GM12878 (cell line): ENCODE measurements around the gene AGRN. TPM values are rescaled to one million over a fixed set of nuclear protein-coding genes. Genes with fewer than 3 reads are reported as not detected.

Source experiments
- ATAC-seq: fragments of 200-7000 bp; cut with Tn5 transposase; 3 replicates; pipeline ENCODE4 v1.9.1; 2020; ENCODE audit warnings: mild to moderate bottlenecking, moderate library complexity
- BruUV-seq: library from RNA; stranded (reverse); fragments of 400-500 nt; replicated peaks from 2 replicates; lab custom pipeline; 2021; lab: Mats Ljungman, UMichigan
- CTCF ChIA-PET: fragments of 300-600 bp; sonication (Branson Sonifier 250); formaldehyde crosslinking; extraction: SDS; loops from one replicate; lab custom pipeline; 2021; ENCODE audit warnings: inconsistent platforms; lab: Yijun Ruan, JAX
- POLR2A ChIA-PET: fragments of 350-600 bp; formaldehyde crosslinking; extraction: SDS; loops from one replicate; lab custom pipeline; 2021; ENCODE audit warnings: inconsistent platforms; lab: Charles Lee
- RAD21 ChIA-PET: fragments of 300-600 bp; sonication (Branson Sonifier 250); formaldehyde crosslinking; loops from one replicate; lab custom pipeline; 2023; ENCODE audit warnings: antibody characterized with exemption; ENCODE audit not compliant: unreplicated experiment; lab: Charles Lee
- SMC1A ChIA-PET: fragments of 300-600 bp; sonication (Branson Sonifier 250); formaldehyde crosslinking; loops from one replicate; lab custom pipeline; 2023; ENCODE audit not compliant: unreplicated experiment, uncharacterized antibody; lab: Charles Lee
- DNase-seq: peaks from one replicate; pipeline ENCODE4 v3.0.0-alpha.2; 2011; ENCODE audit warnings: low read depth, low spot score
- FAIRE-seq: peaks from 3 replicates; lab custom pipeline; 2011; peaks lifted over from hg19 to GRCh38; lab: Jason Lieb, UNC
- H2AFZ ChIP-seq: 2 replicates; pipeline ENCODE4 v1.6.0; 2011; ENCODE audit warnings: low read depth, low read length, control low read depth; ENCODE audit not compliant: control insufficient read depth
- H3K27ac ChIP-seq: 2 replicates; pipeline ENCODE4 v1.5.1; 2011; ENCODE audit warnings: control low read depth; ENCODE audit not compliant: control insufficient read depth, insufficient read depth
- H3K27me3 ChIP-seq, 2 experiments: replicated peaks in 1 of 2; 2 replicates each; pipeline versions ENCODE4 v1.6.0 to v1.6.1; 2011; ENCODE audit warnings: low read length in 1 of 2; ENCODE audit not compliant: control insufficient read depth in 2 of 2, insufficient read depth in 2 of 2
- H3K36me3 ChIP-seq, 2 experiments: 2 replicates each; pipeline ENCODE4 v1.5.1; 2011; ENCODE audit warnings: low read length in 1 of 2; ENCODE audit not compliant: control insufficient read depth in 2 of 2, insufficient read depth in 2 of 2
- H3K4me1 ChIP-seq: 2 replicates; pipeline ENCODE4 v1.6.1; 2011; ENCODE audit warnings: mild to moderate bottlenecking, low read length, moderate library complexity, mixed read lengths; ENCODE audit not compliant: control insufficient read depth, insufficient read depth
- H3K4me2 ChIP-seq: 2 replicates; pipeline ENCODE4 v1.6.0; 2011; ENCODE audit warnings: control low read depth; ENCODE audit not compliant: control insufficient read depth, insufficient read depth
- H3K4me3 ChIP-seq: fragments of 200-600 bp; sonication (generic); 2 replicates; pipeline ENCODE4 v1.5.1; 2016
- H3K79me2 ChIP-seq: 2 replicates; pipeline ENCODE4 v1.6.0; 2011; ENCODE audit warnings: low read length; ENCODE audit not compliant: control insufficient read depth, insufficient read depth
- H3K9ac ChIP-seq: 2 replicates; pipeline ENCODE4 v1.8.0; 2011; ENCODE audit warnings: low read length, control low read depth, mixed read lengths; ENCODE audit not compliant: control insufficient read depth, insufficient read depth
- H3K9me3 ChIP-seq: replicated peaks from 3 replicates; pipeline ENCODE4 v1.5.1; 2011; ENCODE audit warnings: mild to moderate bottlenecking, low read length; ENCODE audit not compliant: control insufficient read depth, insufficient read depth
- H4K20me1 ChIP-seq: 2 replicates; pipeline ENCODE4 v1.6.0; 2011; ENCODE audit not compliant: control insufficient read depth, insufficient read depth
- BMI1 ChIP-seq: fragments of 450-650 bp; IDR thresholded peaks from 2 replicates; pipeline ENCODE4 v1.6.1; 2016; ENCODE audit warnings: mild to moderate bottlenecking, moderate library complexity, borderline replicate concordance
- BRCA1 ChIP-seq: IDR thresholded peaks from 2 replicates; pipeline ENCODE4 v1.6.1; 2011; ENCODE audit warnings: low read depth, low read length, improper control_type of control experiment
- HDGF ChIP-seq: fragments of 450-650 bp; IDR thresholded peaks from 2 replicates; pipeline ENCODE4 v1.6.1; 2016; ENCODE audit warnings: antibody characterized with exemption
- IRF4 ChIP-seq: IDR thresholded peaks from 2 replicates; pipeline ENCODE4 v1.6.1; 2011; ENCODE audit warnings: low read depth, low read length
- NFYA ChIP-seq: IDR thresholded peaks from 2 replicates; pipeline ENCODE4 v1.6.1; 2011; ENCODE audit warnings: low read depth, mild to moderate bottlenecking, low read length, improper control_type of control experiment, borderline replicate concordance
- REST ChIP-seq: IDR thresholded peaks from 2 replicates; pipeline ENCODE4 v1.6.1; 2012; ENCODE audit warnings: mild to moderate bottlenecking, low read depth, low read length
- ZBTB11 ChIP-seq: fragments of 450-650 bp; formaldehyde crosslinking; IDR thresholded peaks from 2 replicates; pipeline ENCODE4 v1.5.0; 2022; ENCODE audit warnings: mild to moderate bottlenecking, missing genetic modification characterization
- ZZZ3 ChIP-seq: IDR thresholded peaks from 2 replicates; pipeline ENCODE4 v1.6.1; 2011; ENCODE audit warnings: low read depth; ENCODE audit not compliant: control insufficient read depth, insufficient read length
- WGBS: methylation state at CpG from one replicate; pipeline ENCODE4 v1.1.6; 2016; ENCODE audit warnings: low lambda C conversion rate; ENCODE audit not compliant: insufficient replicate concordance, insufficient coverage; ENCODE audit errors: missing lambda C conversion rate; 5-methylcytosine and 5-hydroxymethylcytosine counted together
- in situ Hi-C: fragments of 300-500 bp; cut with MboI; formaldehyde crosslinking; loops from 9 replicates; pipeline ENCODE4 v1.14.3; 2018; ENCODE audit warnings: mixed read lengths
- intact Hi-C: fragments of 100-400 bp; cut with micrococcal nuclease; formaldehyde crosslinking; loops from one replicate; pipeline ENCODE4 v1.14.2; 2022; ENCODE audit not compliant: unreplicated experiment
- polyA plus RNA-seq, 11 experiments: library from polyadenylated mRNA; depleted of rRNA in 4 of 11; unstranded in 6 of 11; stranded (reverse) in 5 of 11; fragments of >200 nt; fragmentation: Nextera tagmentation in 4 of 11; fragmentation: Illumina TruSeq in 1 of 11; extraction: Ambion mirVana in 4 of 11; extraction: Trizol in 1 of 11; gene quantifications; 1 replicate in 1 of 11; 2 replicates in 10 of 11; pipeline versions ENCODE4 v1.2.1 to v1.2.3, GENCODE V29; 2011 to 2016; ENCODE audit warnings: inconsistent platforms in 2 of 11, missing spikeins in 2 of 11, low read depth in 1 of 11
- total RNA-seq, 4 experiments: library from RNA; depleted of rRNA in 3 of 4; stranded (reverse); fragments of >200 nt in 3 of 4; fragmentation: Illumina TruSeq in 1 of 4; extraction: Trizol in 1 of 4; gene quantifications; 2 replicates each; pipeline versions ENCODE4 v1.2.1 to v1.2.3, GENCODE V29; 2013 to 2021
- TF ChIP-seq, protein P1 (sequence below): fragments of 450-650 bp; formaldehyde crosslinking; IDR thresholded peaks from 2 replicates; pipeline ENCODE4 v1.4.0; 2022; ENCODE audit warnings: mild to moderate bottlenecking, moderate library complexity

AGRN gene
- total and polyA plus RNA-seq, 10 of the 15 experiments (the other 5 are each of a cell fraction or from before 2014, with no cell fraction given): 0.02 to 41.8 (median 4.1) TPM

DNA sequence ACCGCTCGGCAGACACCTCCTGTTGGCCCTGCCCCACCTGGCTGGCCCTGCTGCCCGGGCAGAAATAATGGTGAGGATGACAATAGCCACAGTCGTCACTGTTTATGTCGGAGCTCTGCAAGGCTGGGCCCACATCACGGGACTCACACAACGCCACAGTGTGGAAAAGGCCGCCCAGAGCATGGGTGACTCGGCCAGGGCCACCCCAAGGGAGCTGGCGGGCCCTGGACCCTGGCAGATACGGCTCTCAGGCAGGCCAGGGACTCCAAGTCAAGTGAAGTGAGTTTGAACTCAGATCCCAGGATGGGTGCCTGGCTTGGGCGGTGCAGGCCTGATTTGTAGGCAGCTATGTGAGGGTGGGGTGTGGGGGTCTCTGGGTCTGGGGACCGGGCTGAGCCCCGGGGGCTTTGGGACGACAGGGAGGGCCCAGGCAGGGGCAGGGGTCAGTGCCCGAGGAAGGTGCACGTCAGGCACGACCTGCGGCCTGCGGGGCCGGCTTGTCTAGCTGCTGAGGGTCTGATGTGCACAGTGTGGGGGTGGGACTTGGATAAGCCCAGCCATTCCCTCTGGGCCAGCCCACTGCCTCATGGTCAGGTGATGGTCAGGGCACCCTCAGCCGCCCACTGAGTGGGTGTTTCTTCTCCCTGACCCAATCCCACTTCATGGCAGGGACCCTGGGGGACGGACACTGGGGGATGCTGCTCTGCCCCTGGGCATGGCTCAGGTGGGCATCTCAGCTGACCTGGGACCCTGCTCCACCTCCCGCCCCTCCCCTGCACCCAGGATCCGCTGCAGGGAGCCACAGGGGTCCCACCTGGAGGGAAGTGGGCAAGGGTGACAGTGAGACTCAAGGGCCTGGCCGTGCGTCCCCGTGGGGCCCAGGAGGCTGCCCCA lies 53.2 kb downstream of the AGRN start:
- H3K9ac ChIP-seq: no peak overlapping the region
- in situ Hi-C loops: no loop called here
- BruUV-seq: no TSS peak
- TF ChIP-seq BRCA1: no peak
- TF ChIP-seq ZBTB11: no peak
- TF ChIP-seq BMI1: no peak
- no peak for TF ChIP-seq IRF4
- TF ChIP-seq ZZZ3: no peak
- no peak for TF ChIP-seq REST
- TF ChIP-seq, protein P1, sequence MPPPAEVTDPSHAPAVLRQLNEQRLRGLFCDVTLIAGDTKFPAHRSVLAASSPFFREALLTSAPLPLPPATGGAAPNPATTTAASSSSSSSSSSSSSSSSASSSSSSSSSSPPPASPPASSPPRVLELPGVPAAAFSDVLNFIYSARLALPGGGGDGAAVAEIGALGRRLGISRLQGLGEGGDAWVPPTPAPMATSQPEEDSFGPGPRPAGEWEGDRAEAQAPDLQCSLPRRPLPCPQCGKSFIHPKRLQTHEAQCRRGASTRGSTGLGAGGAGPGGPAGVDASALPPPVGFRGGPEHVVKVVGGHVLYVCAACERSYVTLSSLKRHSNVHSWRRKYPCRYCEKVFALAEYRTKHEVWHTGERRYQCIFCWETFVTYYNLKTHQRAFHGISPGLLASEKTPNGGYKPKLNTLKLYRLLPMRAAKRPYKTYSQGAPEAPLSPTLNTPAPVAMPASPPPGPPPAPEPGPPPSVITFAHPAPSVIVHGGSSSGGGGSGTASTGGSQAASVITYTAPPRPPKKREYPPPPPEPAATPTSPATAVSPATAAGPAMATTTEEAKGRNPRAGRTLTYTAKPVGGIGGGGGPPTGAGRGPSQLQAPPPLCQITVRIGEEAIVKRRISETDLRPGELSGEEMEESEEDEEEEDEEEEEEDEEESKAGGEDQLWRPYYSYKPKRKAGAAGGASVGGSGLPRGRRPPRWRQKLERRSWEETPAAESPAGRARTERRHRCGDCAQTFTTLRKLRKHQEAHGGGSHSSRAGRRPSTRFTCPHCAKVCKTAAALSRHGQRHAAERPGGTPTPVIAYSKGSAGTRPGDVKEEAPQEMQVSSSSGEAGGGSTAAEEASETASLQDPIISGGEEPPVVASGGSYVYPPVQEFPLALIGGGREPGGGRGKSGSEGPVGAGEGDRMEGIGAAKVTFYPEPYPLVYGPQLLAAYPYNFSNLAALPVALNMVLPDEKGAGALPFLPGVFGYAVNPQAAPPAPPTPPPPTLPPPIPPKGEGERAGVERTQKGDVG (CRISPR knock-in tag): no peak
- no peak for TF ChIP-seq NFYA
- no peak for TF ChIP-seq HDGF

More for the DNA sequence above, 53.2 kb downstream of the AGRN start:
- H3K4me1 ChIP-seq: peaks cover 15% of the 10 kb centered on the region
- H3K27me3 ChIP-seq: no peaks in the 10 kb centered on the region; a peak in 1 of 4 replicates
- POLR2A ChIA-PET: no interaction called here
- H4K20me1 ChIP-seq: no peaks in the 10 kb centered on the region
- no peak for DNase-seq
- no peak overlapping the region for H3K4me3 ChIP-seq
- WGBS: 34% methylated on average over 28 of the region's 28 CpGs
- no peak overlapping the region for H3K4me2 ChIP-seq
- H3K9me3 ChIP-seq: no peaks in the 10 kb centered on the region
- ATAC-seq: no peak
- CTCF ChIA-PET: interaction anchor here (0.6 to 1.2 kb wide), 2 partner anchors 9 to 89 kb away, joined by 3 to 4 read pairs; no protein-coding TSS in a partner anchor
- no peaks in the 10 kb centered on the region for H3K79me2 ChIP-seq
- H2AFZ ChIP-seq: no peak overlapping the region
- H3K27ac ChIP-seq: no peak overlapping the region
- FAIRE-seq: no peak
- intact Hi-C loops: no loop called here
- RAD21 ChIA-PET: interaction anchor here (0.6 kb wide), 1 partner anchor 54 kb away, joined by 3 read pairs; no protein-coding TSS in a partner anchor
- SMC1A ChIA-PET: no interaction called here
- no peaks in the 10 kb centered on the region for H3K36me3 ChIP-seq
